ENCODE measurements around the gene SNAP47.

SNAP47 gene

GRCh38 chr1:227731696-227732585, 3.3 kb upstream of the SNAP47 start:
- no peak for FAIRE-seq
- no peak for DNase-seq (ENCODE audit: low spot score)

GRCh38 chr1:227732586-227733308, 2.5 kb upstream of the SNAP47 start:
- DNase-seq (ENCODE audit: low spot score) (no peak), FAIRE-seq (no peak)

- DNase-seq (ENCODE audit: low spot score) (no peak), FAIRE-seq (no peak)
Measured at GRCh38 chr1:227733309-227733705, 1.9 kb upstream of the SNAP47 start.

GRCh38 chr1:227733751-227734545, 1.3 kb upstream of the SNAP47 start:
- DNase-seq (ENCODE audit: low spot score) (no peak), FAIRE-seq (no peak)

GRCh38 chr1:227734546-227734855, 734 bp upstream of the SNAP47 start:
- FAIRE-seq = no peak
- no peak for DNase-seq (ENCODE audit: low spot score)

GRCh38 chr1:227735539-227736285, 477 bp downstream of the SNAP47 start:
- DNase-seq (ENCODE audit: low spot score) = no peak
- FAIRE-seq = no peak

- FAIRE-seq (no peak), DNase-seq (ENCODE audit: low spot score) (no peak)
Measured at GRCh38 chr1:227736814-227737432, 1.7 kb downstream of the SNAP47 start.

GRCh38 chr1:227738820-227739219, 3.6 kb downstream of the SNAP47 start:
- FAIRE-seq (no peak), DNase-seq (ENCODE audit: low spot score) (no peak)

GRCh38 chr1:227739636-227740035, 4.4 kb downstream of the SNAP47 start:
- no peak for FAIRE-seq
- DNase-seq (ENCODE audit: low spot score) = no peak

- FAIRE-seq = no peak
- DNase-seq (ENCODE audit: low spot score) = no peak
Measured at GRCh38 chr1:227740401-227740960, 5.2 kb downstream of the SNAP47 start.

- FAIRE-seq (no peak), DNase-seq (ENCODE audit: low spot score) (no peak)
Measured at GRCh38 chr1:227741166-227741870, 6.1 kb downstream of the SNAP47 start.

- FAIRE-seq = no peak
- no peak for DNase-seq (ENCODE audit: low spot score)
Measured at GRCh38 chr1:227742738-227743715, 7.8 kb downstream of the SNAP47 start.

- DNase-seq (ENCODE audit: low spot score) = no peak
- FAIRE-seq = no peak
Measured at GRCh38 chr1:227744668-227745067, 9.4 kb downstream of the SNAP47 start.

- DNase-seq (ENCODE audit: low spot score) (no peak), FAIRE-seq (no peak)
Measured at GRCh38 chr1:227745568-227746265, 10.5 kb downstream of the SNAP47 start.

GRCh38 chr1:227746676-227747075, 11.4 kb downstream of the SNAP47 start:
- no peak for FAIRE-seq
- DNase-seq (ENCODE audit: low spot score) = no peak

GRCh38 chr1:227747382-227747781, 12.1 kb downstream of the SNAP47 start:
- DNase-seq (ENCODE audit: low spot score) (no peak), FAIRE-seq (no peak)

- no peak for DNase-seq (ENCODE audit: low spot score)
- no peak for FAIRE-seq
Measured at GRCh38 chr1:227747948-227748495, 12.8 kb downstream of the SNAP47 start.

Data from RCC 7860 (cell line).